HuH-7.5 (cell line): ENCODE results near the gene MEP1B.
"Not testable (repeated sequence)": the region's sequence is repeated elsewhere in the genome, so short reads cannot be mapped to it uniquely, and the experiment has no call there.

ENCODE experiments used
- DNase-seq: peaks from one replicate; pipeline ENCODE4 v3.0.0; 2011; ENCODE audit warnings: low spot score

The MEP1B gene

GRCh38 chr18:32209685-32210445, 20.0 kb downstream of the MEP1B start:
- DNase-seq: no peak

- DNase-seq: peak; percentile 10
Observed at GRCh38 chr18:32213693-32214092, 23.9 kb downstream of the MEP1B start.

- DNase-seq: no peak
Observed at GRCh38 chr18:32216390-32216789, 26.6 kb downstream of the MEP1B start.

GRCh38 chr18:32219431-32220018, 29.7 kb downstream of the MEP1B start:
- DNase-seq: no peak

- DNase-seq: not testable (repeated sequence)
Observed at GRCh38 chr18:32233348-32233747, 43.5 kb downstream of the MEP1B start.

- DNase-seq: no peak
Observed at GRCh38 chr18:32237049-32237448, 47.2 kb downstream of the MEP1B start.

GRCh38 chr18:32238635-32239268, 48.9 kb downstream of the MEP1B start:
- DNase-seq: no peak

- no peak for DNase-seq
Observed at GRCh38 chr18:32242395-32242794, 52.6 kb downstream of the MEP1B start.

GRCh38 chr18:32243358-32243757, 53.5 kb downstream of the MEP1B start:
- DNase-seq: no peak

GRCh38 chr18:32244881-32245280, 55.0 kb downstream of the MEP1B start:
- DNase-seq: no peak

GRCh38 chr18:32249147-32249929, 59.5 kb downstream of the MEP1B start:
- no peak for DNase-seq

- DNase-seq: no peak
Observed at GRCh38 chr18:32251466-32251865, 61.6 kb downstream of the MEP1B start.

GRCh38 chr18:32252141-32252860, 62.5 kb downstream of the MEP1B start:
- DNase-seq: no peak

- no peak for DNase-seq
Observed at GRCh38 chr18:32255570-32255969, 65.7 kb downstream of the MEP1B start.

- no peak for DNase-seq
Observed at GRCh38 chr18:32257084-32257785, 67.4 kb downstream of the MEP1B start.

- DNase-seq: no peak
Observed at GRCh38 chr18:32258148-32258547, 68.3 kb downstream of the MEP1B start.

- DNase-seq: no peak
Observed at GRCh38 chr18:32258558-32259204, 68.8 kb downstream of the MEP1B start.

GRCh38 chr18:32259553-32259952, 69.7 kb downstream of the MEP1B start:
- no peak for DNase-seq

- DNase-seq: no peak
Observed at GRCh38 chr18:32261003-32261402, 71.2 kb downstream of the MEP1B start.

- DNase-seq: no peak
Observed at GRCh38 chr18:32262092-32262491, 72.3 kb downstream of the MEP1B start.

- DNase-seq: no peak
Observed at GRCh38 chr18:32264401-32264800, 74.6 kb downstream of the MEP1B start.
